HEK293T (cell line): ENCODE measurements around the gene NFATC2IP.
"Not testable (repeated sequence)": the region's sequence is repeated elsewhere in the genome, so short reads cannot be mapped to it uniquely, and the experiment has no call there.

Experiments
- ARNT ChIP-seq: fragments of 450-650 bp; IDR thresholded peaks from 2 replicates; pipeline ENCODE4 v1.6.1; 2017; ENCODE audit warnings: mild to moderate bottlenecking
- BHLHE40 ChIP-seq: fragments of 450-650 bp; IDR thresholded peaks from 2 replicates; pipeline ENCODE4 v1.6.1; 2016; ENCODE audit warnings: mild to moderate bottlenecking, moderate library complexity, borderline replicate concordance
- CTBP1 ChIP-seq: fragments of 450-650 bp; IDR thresholded peaks from 2 replicates; pipeline ENCODE4 v1.6.1; 2016; ENCODE audit warnings: borderline replicate concordance
- SP1 ChIP-seq: fragments of 450-650 bp; IDR thresholded peaks from 2 replicates; pipeline ENCODE4 v1.6.1; 2017
- TARDBP ChIP-seq: fragments of 450-650 bp; IDR thresholded peaks from 2 replicates; pipeline ENCODE4 v1.6.1; 2016

DNA sequence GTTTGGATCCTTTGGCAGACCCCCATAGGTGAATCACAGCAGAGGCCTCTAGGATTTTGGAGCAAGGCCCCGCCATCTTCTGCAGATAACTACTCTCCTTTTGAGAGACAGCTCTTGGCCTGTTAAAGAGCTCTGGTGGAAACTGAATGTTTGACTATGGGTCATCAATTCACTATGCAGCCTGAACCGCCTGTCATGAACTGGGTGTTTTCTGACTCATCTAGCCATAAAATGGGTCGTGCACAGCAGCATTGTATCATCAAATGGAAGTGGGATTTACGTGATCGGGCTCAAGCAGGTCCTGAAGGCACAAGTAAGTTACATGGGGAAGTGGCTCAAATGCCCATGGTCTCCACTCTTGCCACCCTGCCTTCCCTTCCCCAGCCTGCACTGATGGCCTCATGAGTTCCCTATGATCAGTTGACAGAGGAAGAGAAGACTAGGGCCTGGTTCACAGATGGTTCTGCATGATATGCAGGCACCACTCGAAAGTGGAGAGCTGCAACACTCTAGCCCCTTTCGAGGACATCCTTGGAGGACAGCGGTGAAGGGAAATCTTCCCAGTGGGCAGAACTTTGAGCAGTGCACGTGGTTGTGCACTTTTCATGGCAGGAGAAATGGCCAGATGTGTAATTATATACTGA is 53.9 kb downstream of the NFATC2IP start:
- not testable (repeated sequence) for TF ChIP-seq SP1, BHLHE40, TARDBP, ARNT, CTBP1
